Common myeloid progenitor, CD34-positive (primary cell): Measurements from ENCODE around the gene CRYZL1.
"Not testable (repeated sequence)": the region's sequence is repeated elsewhere in the genome, so short reads cannot be mapped to it uniquely, and the experiment has no call there.

Experiments used
- CTCF ChIA-PET: fragments of 350-600 bp; sonication (Branson Sonifier 250); formaldehyde crosslinking; loops from one replicate; lab custom pipeline; 2021; ENCODE audit warnings: antibody characterized with exemption; lab: Charles Lee
- POLR2A ChIA-PET: fragments of 350-600 bp; sonication (Branson Sonifier 250); formaldehyde crosslinking; loops from one replicate; lab custom pipeline; 2021; ENCODE audit warnings: antibody characterized with exemption; lab: Charles Lee
- DNase-seq, 3 donors: peaks; one replicate each; pipeline versions ENCODE4 v3.0.0 to v3.0.0-alpha.2; 2013
- H3K27ac ChIP-seq, 2 experiments: 1 replicate in 1 of 2; 2 replicates in 1 of 2; pipeline ENCODE4 v1.7.0; 2013; ENCODE audit warnings: inconsistent platforms in 2 of 2, low read length in 2 of 2, mild to moderate bottlenecking in 2 of 2, low read depth in 1 of 2, moderate library complexity in 1 of 2; ENCODE audit not compliant: severe bottlenecking in 2 of 2, insufficient read depth in 1 of 2, poor library complexity in 1 of 2
- H3K27me3 ChIP-seq, 5 experiments: replicated peaks in 2 of 5; 1 replicate in 3 of 5; 2 replicates in 2 of 5; pipeline versions ENCODE4 v1.6.1 to v1.7.0; 2013; ENCODE audit warnings: low read length in 4 of 5, mild to moderate bottlenecking in 2 of 5, moderate library complexity in 2 of 5, inconsistent platforms in 1 of 5; ENCODE audit not compliant: insufficient read depth in 5 of 5, control insufficient read depth in 4 of 5
- H3K36me3 ChIP-seq, 4 experiments: 1 replicate in 2 of 4; 2 replicates in 2 of 4; pipeline versions ENCODE4 v1.6.1 to v1.7.0; 2013; ENCODE audit warnings: low read length in 3 of 4, control low read depth in 1 of 4, mild to moderate bottlenecking in 1 of 4; ENCODE audit not compliant: control insufficient read depth in 4 of 4, insufficient read depth in 4 of 4
- H3K4me1 ChIP-seq, 4 experiments: 1 replicate in 3 of 4; 2 replicates in 1 of 4; pipeline versions ENCODE4 v1.6.1 to v1.7.1; 2013; ENCODE audit warnings: low read length in 3 of 4, mild to moderate bottlenecking in 3 of 4, control low read depth in 1 of 4, inconsistent platforms in 1 of 4, moderate library complexity in 1 of 4; ENCODE audit not compliant: control insufficient read depth in 4 of 4, insufficient read depth in 4 of 4; ENCODE audit errors: control extremely low read depth in 1 of 4
- H3K4me3 ChIP-seq, 7 experiments: 1 replicate in 4 of 7; 2 replicates in 3 of 7; pipeline versions ENCODE4 v1.5.1 to v1.7.0; 2013; ENCODE audit warnings: mild to moderate bottlenecking in 7 of 7, low read length in 6 of 7, moderate library complexity in 6 of 7, inconsistent platforms in 2 of 7, low read depth in 2 of 7, control low read depth in 1 of 7; ENCODE audit not compliant: insufficient read depth in 4 of 7, control insufficient read depth in 1 of 7; ENCODE audit errors: extremely low read depth in 1 of 7
- H3K9me3 ChIP-seq, 5 experiments: 1 replicate in 4 of 5; 2 replicates in 1 of 5; pipeline versions ENCODE4 v1.6.1 to v1.7.1; 2013; ENCODE audit warnings: low read length in 4 of 5, mild to moderate bottlenecking in 2 of 5, inconsistent platforms in 1 of 5, low read depth in 1 of 5, moderate library complexity in 1 of 5; ENCODE audit not compliant: control insufficient read depth in 4 of 5, insufficient read depth in 2 of 5; ENCODE audit errors: control extremely low read depth in 1 of 5
- WGBS: methylation state at CpG from one replicate; pipeline ENCODE4 v1.1.5; 2013; ENCODE audit not compliant: insufficient coverage; 5-methylcytosine and 5-hydroxymethylcytosine counted together

CRYZL1 gene

GRCh38 chr21:33684923-33685560 lies 43.5 kb upstream of the CRYZL1 start:
- Histone ChIP-seq H3K27ac (no peak overlapping the region), H3K4me1 (no peaks in the 10 kb centered on the region), H3K4me3 (no peak overlapping the region), H3K9me3 (no peaks in the 10 kb centered on the region), H3K27me3 (no peaks in the 10 kb centered on the region), H3K36me3 (no peaks in the 10 kb centered on the region)
- CTCF ChIA-PET = interaction anchor here (0.7 to 1.1 kb wide), 2 partner anchors 16 to 948 kb away, joined by 3 read pairs; no protein-coding TSS in a partner anchor
- POLR2A ChIA-PET = no interaction called here
- peak in 1 of 3 donors; percentile 6 for DNase-seq
- 96% methylated on average over 3 of the region's 5 CpGs for WGBS

- WGBS = 100% methylated on average over 1 of the region's 2 CpGs
- ChIA-PET CTCF (no interaction called here), POLR2A (interaction anchor here (0.6 kb wide), 1 partner anchor 35 kb away, joined by 4 read pairs; no protein-coding TSS in a partner anchor)
- H3K9me3 ChIP-seq = no peaks in the 10 kb centered on the region
- no peak overlapping the region for H3K27ac ChIP-seq
- DNase-seq = no peak
- no peak overlapping the region for H3K4me3 ChIP-seq
- no peaks in the 10 kb centered on the region for H3K27me3 ChIP-seq
- H3K36me3 ChIP-seq = no peaks in the 10 kb centered on the region
- H3K4me1 ChIP-seq = no peaks in the 10 kb centered on the region
Measured at GRCh38 chr21:33684068-33684467, 42.5 kb upstream of the CRYZL1 start.

- Histone ChIP-seq H3K27ac (no peak overlapping the region), H3K4me3 (no peak overlapping the region), H3K4me1 (no peaks in the 10 kb centered on the region), H3K9me3 (no peaks in the 10 kb centered on the region), H3K36me3 (no peaks in the 10 kb centered on the region), H3K27me3 (no peaks in the 10 kb centered on the region)
- no CpG with 5 or more reads among the region's 4 CpGs for WGBS
- ChIA-PET CTCF (no interaction called here), POLR2A (no interaction called here)
- no peak for DNase-seq
Measured at GRCh38 chr21:33682992-33683627, 41.6 kb upstream of the CRYZL1 start.

- no peaks in the 10 kb centered on the region for H3K27me3 ChIP-seq
- H3K36me3 ChIP-seq = no peaks in the 10 kb centered on the region
- no peak for DNase-seq
- ChIA-PET POLR2A (no interaction called here), CTCF (interaction anchor here (1.0 kb wide), 1 partner anchor 22 kb away, joined by 3 read pairs; no protein-coding TSS in a partner anchor)
- WGBS = 99% methylated on average over 6 of the region's 6 CpGs
- H3K4me3 ChIP-seq = no peak overlapping the region
- H3K9me3 ChIP-seq = no peaks in the 10 kb centered on the region
- no peaks in the 10 kb centered on the region for H3K4me1 ChIP-seq
- no peak overlapping the region for H3K27ac ChIP-seq
Measured at GRCh38 chr21:33680870-33681269, 39.3 kb upstream of the CRYZL1 start.

GRCh38 chr21:33677450-33677849 lies 35.9 kb upstream of the CRYZL1 start:
- 98% methylated on average over 8 of the region's 9 CpGs for WGBS
- POLR2A ChIA-PET = no interaction called here

GRCh38 chr21:33676666-33677065 lies 35.1 kb upstream of the CRYZL1 start:
- H3K4me3 ChIP-seq, H3K27ac ChIP-seq, POLR2A ChIA-PET, DNase-seq, H3K27me3 ChIP-seq, H3K36me3 ChIP-seq, H3K9me3 ChIP-seq, CTCF ChIA-PET, H3K4me1 ChIP-seq: not testable (repeated sequence)
- WGBS = 100% methylated on average over 1 of the region's 5 CpGs

More at GRCh38 chr21:33677450-33677849, 35.9 kb upstream of the CRYZL1 start:
- Histone ChIP-seq H3K4me3 (no peak overlapping the region), H3K27me3 (no peaks in the 10 kb centered on the region), H3K4me1 (no peaks in the 10 kb centered on the region), H3K27ac (no peak overlapping the region), H3K36me3 (no peaks in the 10 kb centered on the region), H3K9me3 (no peaks in the 10 kb centered on the region)
- CTCF ChIA-PET = no interaction called here
- no peak for DNase-seq

GRCh38 chr21:33674226-33674625 lies 32.7 kb upstream of the CRYZL1 start:
- WGBS = 50% methylated on average over 1 of the region's 1 CpG
- Histone ChIP-seq H3K9me3 (no peaks in the 10 kb centered on the region), H3K4me3 (no peak overlapping the region), H3K27ac (no peak overlapping the region), H3K36me3 (no peaks in the 10 kb centered on the region), H3K4me1 (no peaks in the 10 kb centered on the region), H3K27me3 (no peaks in the 10 kb centered on the region)
- ChIA-PET CTCF (no interaction called here), POLR2A (no interaction called here)
- no peak for DNase-seq
